Renal cortex interstitium (tissue), 11 donors: ENCODE measurements around the gene COL8A2. TPM values are rescaled to one million over a fixed set of nuclear protein-coding genes. Genes with fewer than 3 reads are reported as not detected.
A peak's percentile ranks its signal among the peaks of the same experiment; 100 is the strongest.

Source experiments
- DNase-seq, 11 donors: peaks; one replicate each; pipeline ENCODE4 v3.0.0-alpha.2; 2013; ENCODE audit warnings: low read depth in 9 of 11, low spot score in 4 of 11; ENCODE audit errors: extremely low read depth in 1 of 11
- polyA plus RNA-seq, 3 donors: library from polyadenylated mRNA; unstranded; fragments of 120-200 nt; gene quantifications; one replicate each; pipeline ENCODE4 v1.2.1, GENCODE V29; 2013; ENCODE audit not compliant: insufficient read length in 3 of 3

COL8A2 gene
- polyA plus RNA-seq, 3 donors: 1.3 to 3.2 (median 1.7) TPM

- DNase-seq: no peak
These were observed 28.3 kb downstream of the COL8A2 start for GRCh38 chr1:36096500-36097432.

- DNase-seq: no peak
These were observed 29.1 kb downstream of the COL8A2 start for GRCh38 chr1:36095760-36096405.

GRCh38 chr1:36094621-36095061, 30.4 kb downstream of the COL8A2 start:
- DNase-seq: no peak

- DNase-seq: no peak
These were observed 31.1 kb downstream of the COL8A2 start for GRCh38 chr1:36093929-36094328.

GRCh38 chr1:36093226-36093625, 31.8 kb downstream of the COL8A2 start:
- DNase-seq: no peak

- no peak for DNase-seq
These were observed 32.2 kb downstream of the COL8A2 start for GRCh38 chr1:36092798-36093185.

- no peak for DNase-seq
These were observed 32.7 kb downstream of the COL8A2 start for GRCh38 chr1:36092166-36092797.

GRCh38 chr1:36091698-36092097, 33.3 kb downstream of the COL8A2 start:
- no peak for DNase-seq

GRCh38 chr1:36091141-36091540, 33.9 kb downstream of the COL8A2 start:
- DNase-seq: no peak

- peak in 4 of 11 donors; percentile 19 to 32 (median 28) for DNase-seq
These were observed 35.5 kb downstream of the COL8A2 start for GRCh38 chr1:36089393-36090121.

GRCh38 chr1:36088577-36089392, 36.2 kb downstream of the COL8A2 start, which contains the start of gene ADPRS:
Gene ADPRS, plus strand, starts transcription at chr1:36088892. Its CDS starts 13 bp downstream, at chr1:36088905.
- peak; percentile 56 to 86 (median 81) for DNase-seq

GRCh38 chr1:36088265-36088576, 36.8 kb downstream of the COL8A2 start:
- peak in 1 of 11 donors; percentile 6 for DNase-seq

- no peak for DNase-seq
These were observed 37.5 kb downstream of the COL8A2 start for GRCh38 chr1:36087233-36088123.

GRCh38 chr1:36086529-36087232, 38.3 kb downstream of the COL8A2 start:
- DNase-seq: no peak

GRCh38 chr1:36085686-36086526, 39.1 kb downstream of the COL8A2 start:
- no peak for DNase-seq

- DNase-seq: no peak
These were observed 39.9 kb downstream of the COL8A2 start for GRCh38 chr1:36085126-36085525.
